Fibroblast of lung (primary cell): Measurements from ENCODE around the gene CTSD.

Experiments used
- EZH2 ChIP-seq: IDR thresholded peaks from 2 replicates; pipeline ENCODE4 v1.5.1; 2012; ENCODE audit warnings: low read length, control low read depth, mild to moderate bottlenecking; ENCODE audit errors: missing control alignments
- TF ChIP-seq, protein P1 (sequence below), 2 donors: IDR thresholded peaks in 1 of 2; conservative IDR thresholded peaks in 1 of 2; 1 replicate in 1 of 2; 2 replicates in 1 of 2; pipeline ENCODE4 v1.5.1; 2011 to 2012; ENCODE audit warnings: low read length in 2 of 2, control low read depth in 1 of 2, inconsistent platforms in 1 of 2, low read depth in 1 of 2, mild to moderate bottlenecking in 1 of 2

DNA sequence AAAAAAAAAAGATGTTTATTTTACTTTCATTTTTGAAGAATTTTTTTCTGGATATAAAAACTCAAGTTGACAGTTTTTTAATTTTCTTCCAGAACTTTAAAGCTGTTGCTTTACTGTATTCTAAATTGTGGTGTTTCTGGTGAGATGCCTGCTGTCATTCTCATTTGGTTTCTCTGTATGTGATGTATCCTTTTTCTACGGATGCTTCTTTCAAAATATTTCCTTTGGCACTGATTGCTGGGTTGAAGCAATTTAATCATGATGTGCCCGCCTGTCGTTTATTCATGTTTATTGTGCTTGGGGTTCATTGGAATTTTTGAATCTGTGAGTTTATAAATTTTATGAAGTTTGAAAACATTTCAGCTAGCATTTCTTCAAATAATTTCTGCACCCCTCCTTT, 29.4 kb upstream of the CTSD start:
- TF ChIP-seq, protein P1, sequence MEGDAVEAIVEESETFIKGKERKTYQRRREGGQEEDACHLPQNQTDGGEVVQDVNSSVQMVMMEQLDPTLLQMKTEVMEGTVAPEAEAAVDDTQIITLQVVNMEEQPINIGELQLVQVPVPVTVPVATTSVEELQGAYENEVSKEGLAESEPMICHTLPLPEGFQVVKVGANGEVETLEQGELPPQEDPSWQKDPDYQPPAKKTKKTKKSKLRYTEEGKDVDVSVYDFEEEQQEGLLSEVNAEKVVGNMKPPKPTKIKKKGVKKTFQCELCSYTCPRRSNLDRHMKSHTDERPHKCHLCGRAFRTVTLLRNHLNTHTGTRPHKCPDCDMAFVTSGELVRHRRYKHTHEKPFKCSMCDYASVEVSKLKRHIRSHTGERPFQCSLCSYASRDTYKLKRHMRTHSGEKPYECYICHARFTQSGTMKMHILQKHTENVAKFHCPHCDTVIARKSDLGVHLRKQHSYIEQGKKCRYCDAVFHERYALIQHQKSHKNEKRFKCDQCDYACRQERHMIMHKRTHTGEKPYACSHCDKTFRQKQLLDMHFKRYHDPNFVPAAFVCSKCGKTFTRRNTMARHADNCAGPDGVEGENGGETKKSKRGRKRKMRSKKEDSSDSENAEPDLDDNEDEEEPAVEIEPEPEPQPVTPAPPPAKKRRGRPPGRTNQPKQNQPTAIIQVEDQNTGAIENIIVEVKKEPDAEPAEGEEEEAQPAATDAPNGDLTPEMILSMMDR (conservative IDR thresholded peaks at IDR 0.05 in 1 of 2, IDR thresholded peaks at IDR 0.05 in 1 of 2; ENCODE audit: low read depth in 1 of 2, low read length in 2 of 2): no peak
- TF ChIP-seq EZH2: no peak
